Measurements from ENCODE around the gene SUGCT.

DNA sequence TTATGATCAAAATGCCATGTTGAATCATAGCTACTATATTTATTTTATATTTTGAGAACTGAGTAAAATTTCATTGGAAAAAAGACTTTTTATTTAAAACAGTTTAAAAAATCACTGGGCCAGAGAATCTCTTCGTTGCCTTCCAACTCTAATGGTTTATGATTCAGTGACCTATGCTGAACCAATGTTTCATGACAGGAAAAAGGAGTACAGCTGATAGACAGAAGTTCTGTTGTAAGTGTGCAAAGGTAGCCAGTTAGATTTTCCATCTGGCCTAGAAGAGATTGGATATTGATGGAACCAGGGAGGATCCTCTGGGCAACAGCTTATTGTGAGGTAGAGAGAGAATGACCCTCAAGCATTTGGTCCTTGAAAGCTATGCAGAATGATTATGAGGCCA is 745.8 kb downstream of the SUGCT start:
- no peak for TF ChIP-seq POLR2A (IDR thresholded peaks at IDR 0.05; ENCODE audit: low read depth, low read length)
- TF ChIP-seq POLR2AphosphoS5 (IDR thresholded peaks at IDR 0.05; ENCODE audit: low read depth, low read length): no peak
- TF ChIP-seq PAX5 (IDR thresholded peaks at IDR 0.05; ENCODE audit: insufficient read depth, low read length, severe bottlenecking): no peak
- TF ChIP-seq POU2F2 (IDR thresholded peaks at IDR 0.05; ENCODE audit: low read depth, low read length): no peak
- no peak for TF ChIP-seq SPI1 (IDR thresholded peaks at IDR 0.05; ENCODE audit: low read depth, low read length)
- no peak for TF ChIP-seq TAF1 (IDR thresholded peaks at IDR 0.05; ENCODE audit: low read depth, low read length)
